ENCODE data around the gene RESP18. TPM values are rescaled to one million over a fixed set of nuclear protein-coding genes. Genes with fewer than 3 reads are reported as not detected.

RESP18 gene
- total RNA-seq, 1 experiment from 2014 or later, result not detected

GRCh38 chr2:219302412-219302968, 30.1 kb downstream of the RESP18 start:
- Mint-ChIP-seq H3K9me3 (ENCODE audit: unreplicated experiment) (no peaks in the 10 kb centered on the region), H3K36me3 (ENCODE audit: insufficient read depth, unreplicated experiment) (peaks cover 6% of the 10 kb centered on the region), H3K27ac (ENCODE audit: low read depth, unreplicated experiment) (no peak overlapping the region), H3K27me3 (ENCODE audit: insufficient read depth, unreplicated experiment) (peaks cover 79% of the 10 kb centered on the region), H3K4me3 (ENCODE audit: unreplicated experiment) (no peak overlapping the region), H3K4me1 (ENCODE audit: insufficient read depth, unreplicated experiment) (no peaks in the 10 kb centered on the region)
- ChIA-PET POLR2A (interaction anchor here (0.7 kb wide), 1 partner anchor 143 kb away, joined by 3 read pairs; no protein-coding TSS in a partner anchor), CTCF (interaction anchor here (0.5 to 17.4 kb wide), 3 partner anchors 19 to 143 kb away, joined by 3 to 445 read pairs (median 5); partner anchors contain the start of gene DNAJB2)
- intact Hi-C loops (cut with micrococcal nuclease), result no loop called here
- BruUV-seq (replicated peaks), result no TSS peak
- no peak for TF ChIP-seq CTCF (IDR thresholded peaks at IDR 0.05; ENCODE audit: unreplicated experiment)
- DNase-seq (ENCODE audit: unreplicated experiment), result no peak

GRCh38 chr2:219300022-219300421, 32.5 kb downstream of the RESP18 start:
- intact Hi-C loops (cut with micrococcal nuclease), result no loop called here
- peaks cover 56% of the 10 kb centered on the region for H3K27me3 Mint-ChIP-seq (ENCODE audit: insufficient read depth, unreplicated experiment)
- H3K27ac Mint-ChIP-seq (ENCODE audit: low read depth, unreplicated experiment), result no peak overlapping the region
- H3K4me1 Mint-ChIP-seq (ENCODE audit: insufficient read depth, unreplicated experiment), result no peaks in the 10 kb centered on the region
- no TSS peak for BruUV-seq (replicated peaks)
- CTCF ChIA-PET, result interaction anchor here (0.6 to 17.4 kb wide), 23 partner anchors 9 to 280 kb away, joined by 3 to 445 read pairs (median 5); partner anchors contain the start of genes ANKZF1, ATG9A, CNPPD1 and DNAJB2
- DNase-seq (ENCODE audit: unreplicated experiment), result no peak
- POLR2A ChIA-PET, result interaction anchor here (0.7 to 1.4 kb wide), 3 partner anchors 55 to 122 kb away, joined by 3 read pairs; partner anchors contain the start of gene ZFAND2B
- no peak for TF ChIP-seq CTCF (IDR thresholded peaks at IDR 0.05; ENCODE audit: unreplicated experiment)
- no peak overlapping the region for H3K4me3 Mint-ChIP-seq (ENCODE audit: unreplicated experiment)
- no peaks in the 10 kb centered on the region for H3K9me3 Mint-ChIP-seq (ENCODE audit: unreplicated experiment)
- peaks cover 6% of the 10 kb centered on the region for H3K36me3 Mint-ChIP-seq (ENCODE audit: insufficient read depth, unreplicated experiment)

DNA sequence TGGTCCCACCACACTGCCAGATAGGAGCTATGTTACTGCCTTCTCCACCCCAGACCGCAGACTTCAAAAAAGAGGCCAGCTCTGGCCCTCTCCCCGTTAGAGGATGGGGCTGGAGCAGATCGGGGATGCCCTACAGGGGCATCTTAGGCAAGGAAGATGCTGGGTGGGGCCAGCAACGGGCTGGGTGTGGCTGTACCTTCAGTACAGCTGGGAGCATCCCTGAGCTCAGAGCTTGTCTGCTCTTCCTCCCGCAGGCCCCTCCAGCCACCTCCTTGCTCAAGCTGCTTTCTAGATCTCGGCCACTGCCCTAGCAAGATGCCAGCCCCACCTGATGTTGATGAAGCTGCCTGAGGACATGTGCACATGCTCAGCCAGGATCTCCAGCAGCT, 33.2 kb downstream of the RESP18 start:
- BruUV-seq (replicated peaks), result no TSS peak
- Mint-ChIP-seq H3K27ac (ENCODE audit: low read depth, unreplicated experiment) (no peak overlapping the region), H3K27me3 (ENCODE audit: insufficient read depth, unreplicated experiment) (peaks cover 50% of the 10 kb centered on the region), H3K9me3 (ENCODE audit: unreplicated experiment) (no peaks in the 10 kb centered on the region), H3K36me3 (ENCODE audit: insufficient read depth, unreplicated experiment) (peaks cover 6% of the 10 kb centered on the region), H3K4me3 (ENCODE audit: unreplicated experiment) (no peak overlapping the region), H3K4me1 (ENCODE audit: insufficient read depth, unreplicated experiment) (peaks cover 2% of the 10 kb centered on the region)
- TF ChIP-seq CTCF (IDR thresholded peaks at IDR 0.05; ENCODE audit: unreplicated experiment), result no peak
- DNase-seq (ENCODE audit: unreplicated experiment), result no peak
- intact Hi-C loops (cut with micrococcal nuclease), result loop anchor here (2.0 to 5.0 kb wide), 2 partner anchors 52 to 81 kb away; partner anchors contain the start of genes ABCB6, GLB1L and STK16
- ChIA-PET POLR2A (interaction anchor here (0.8 to 1.4 kb wide), 5 partner anchors 21 to 145 kb away, joined by 3 to 8 read pairs (median 3); partner anchors contain the start of genes CNPPD1 and ZFAND2B), CTCF (interaction anchor here (0.6 to 17.4 kb wide), 28 partner anchors 8 to 423 kb away, joined by 3 to 445 read pairs (median 5); partner anchors contain the start of genes ANKZF1, ATG9A, CNPPD1 and DNAJB2)

DNA sequence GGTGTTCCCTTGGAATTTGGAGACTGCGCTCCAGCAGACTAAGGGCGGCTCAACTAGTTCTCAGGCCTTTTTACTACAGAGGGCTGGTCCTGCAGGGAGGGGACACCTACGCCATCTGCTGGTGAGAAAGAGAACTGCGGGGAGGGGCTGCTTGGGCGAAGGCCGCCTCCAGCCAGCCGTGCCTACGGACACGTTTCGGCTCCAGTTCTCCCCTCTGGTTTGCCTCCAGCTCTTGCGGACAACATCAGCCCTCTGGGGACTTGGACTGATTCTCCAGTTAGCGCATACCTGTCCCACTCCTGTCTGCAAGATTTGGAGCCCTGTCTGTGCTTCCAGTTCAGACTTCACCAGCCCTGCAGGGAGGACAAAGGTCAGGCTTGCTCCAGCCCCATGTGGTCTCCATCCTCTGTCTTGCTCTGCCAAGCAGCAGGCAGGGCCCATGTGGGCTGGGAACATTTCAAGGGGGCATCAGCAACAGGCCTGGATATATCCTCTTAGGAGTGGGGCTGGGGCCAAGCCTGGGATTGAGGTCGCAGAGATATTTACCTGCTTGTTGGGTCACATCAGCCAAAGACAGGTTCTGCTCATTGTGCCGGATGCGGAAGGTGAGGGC, 33.7 kb downstream of the RESP18 start:
- ChIA-PET POLR2A (interaction anchor here (0.8 to 1.4 kb wide), 5 partner anchors 21 to 144 kb away, joined by 3 to 8 read pairs (median 3); partner anchors contain the start of genes CNPPD1 and ZFAND2B), CTCF (interaction anchor here (0.6 to 17.4 kb wide), 26 partner anchors 8 to 422 kb away, joined by 3 to 445 read pairs (median 5); partner anchors contain the start of genes ANKZF1, ATG9A, CNPPD1 and DNAJB2)
- no peak overlapping the region for H3K4me3 Mint-ChIP-seq (ENCODE audit: unreplicated experiment)
- H3K9me3 Mint-ChIP-seq (ENCODE audit: unreplicated experiment), result no peaks in the 10 kb centered on the region
- peak; percentile 75 for DNase-seq (ENCODE audit: unreplicated experiment)
- peak; percentile 99 for TF ChIP-seq CTCF (IDR thresholded peaks at IDR 0.05; ENCODE audit: unreplicated experiment)
- BruUV-seq (replicated peaks), result no TSS peak
- peaks cover 44% of the 10 kb centered on the region for H3K27me3 Mint-ChIP-seq (ENCODE audit: insufficient read depth, unreplicated experiment)
- no peak overlapping the region for H3K27ac Mint-ChIP-seq (ENCODE audit: low read depth, unreplicated experiment)
- H3K36me3 Mint-ChIP-seq (ENCODE audit: insufficient read depth, unreplicated experiment), result peaks cover 6% of the 10 kb centered on the region
- intact Hi-C loops (cut with micrococcal nuclease), result loop anchor here (1.0 to 5.0 kb wide), 5 partner anchors 20 to 139 kb away; partner anchors contain the start of genes ABCB6, DNAJB2, GLB1L and NHEJ1
- peaks cover 7% of the 10 kb centered on the region for H3K4me1 Mint-ChIP-seq (ENCODE audit: insufficient read depth, unreplicated experiment)

Measured in MCF 10A (cell line).